GM12865 (cell line): ENCODE measurements around the gene ZNF691.
"Not testable (repeated sequence)": the region's sequence is repeated elsewhere in the genome, so short reads cannot be mapped to it uniquely, and the experiment has no call there.

Experiments used
- DNase-seq: peaks from one replicate; pipeline ENCODE4 v3.0.0; 2010; ENCODE audit warnings: low read depth
- H3K4me3 ChIP-seq: 2 replicates; pipeline ENCODE4 v1.5.1; 2011; ENCODE audit warnings: mild to moderate bottlenecking, low read depth, low read length, control low read depth
- CTCF ChIP-seq: IDR thresholded peaks from 2 replicates; pipeline ENCODE4 v1.5.1; 2011; ENCODE audit warnings: low read length, control low read depth, low read depth, inconsistent platforms; ENCODE audit not compliant: insufficient read depth; ENCODE audit errors: missing control alignments

Gene ZNF691

GRCh38 chr1:42860339-42861013 lies 14.1 kb downstream of the ZNF691 start:
- no peak for DNase-seq
- TF ChIP-seq CTCF = no peak
- H3K4me3 ChIP-seq = no peak overlapping the region

GRCh38 chr1:42861014-42861399 lies 14.6 kb downstream of the ZNF691 start:
- no peak overlapping the region for H3K4me3 ChIP-seq
- DNase-seq = no peak
- no peak for TF ChIP-seq CTCF

GRCh38 chr1:42866549-42866948 lies 20.1 kb downstream of the ZNF691 start:
- no peak for TF ChIP-seq CTCF
- no peak for DNase-seq

GRCh38 chr1:42868466-42868865 lies 22.1 kb downstream of the ZNF691 start:
- H3K4me3 ChIP-seq, DNase-seq: not testable (repeated sequence)

More at GRCh38 chr1:42866549-42866948, 20.1 kb downstream of the ZNF691 start:
- no peak overlapping the region for H3K4me3 ChIP-seq

- DNase-seq, H3K4me3 ChIP-seq: not testable (repeated sequence)
These were observed 22.8 kb downstream of the ZNF691 start for GRCh38 chr1:42869254-42869653.

GRCh38 chr1:42869751-42870150 lies 23.3 kb downstream of the ZNF691 start:
- DNase-seq = not testable (repeated sequence)

GRCh38 chr1:42873108-42873507 lies 26.7 kb downstream of the ZNF691 start:
- DNase-seq, H3K4me3 ChIP-seq: not testable (repeated sequence)

More at GRCh38 chr1:42869751-42870150, 23.3 kb downstream of the ZNF691 start:
- not testable (repeated sequence) for H3K4me3 ChIP-seq

- no peak for DNase-seq
- no peak for TF ChIP-seq CTCF
- no peak overlapping the region for H3K4me3 ChIP-seq
These were observed 27.3 kb downstream of the ZNF691 start for GRCh38 chr1:42873670-42874069.

- DNase-seq = no peak
- TF ChIP-seq CTCF = no peak
- H3K4me3 ChIP-seq = no peak overlapping the region
These were observed 29.6 kb downstream of the ZNF691 start for GRCh38 chr1:42876009-42876408.
